NT2/D1 (cell line): ENCODE data around the gene BDH2.

Experiments
- YY1 ChIP-seq: IDR thresholded peaks from 2 replicates; pipeline ENCODE4 v1.6.1; 2011; ENCODE audit not compliant: insufficient read length, insufficient read depth
- ZNF274 ChIP-seq: IDR thresholded peaks from 2 replicates; pipeline ENCODE4 v1.6.1; 2011; ENCODE audit warnings: mild to moderate bottlenecking, low read depth, low read length

DNA sequence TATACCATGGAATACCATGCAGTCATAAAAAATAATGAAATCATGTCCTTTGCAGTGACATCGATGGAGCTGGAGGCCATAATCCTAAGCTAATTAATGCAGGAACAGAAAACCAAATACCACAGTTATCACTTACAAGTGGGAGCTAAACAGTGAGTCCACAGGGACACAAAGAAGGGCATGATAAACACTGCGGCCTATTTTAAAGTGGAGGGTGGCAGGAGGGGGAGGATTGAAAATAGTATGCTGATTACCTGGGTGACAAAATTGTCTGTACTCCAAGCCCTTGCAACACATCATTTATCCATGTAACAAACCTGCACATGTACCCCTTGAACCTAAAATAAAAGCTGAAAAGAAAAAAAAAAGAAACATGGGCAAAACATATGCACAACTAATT, 63.5 kb downstream of the BDH2 start:
- TF ChIP-seq YY1 = no peak
- no peak for TF ChIP-seq ZNF274
